ENCODE data around the gene NXN.

GRCh38 chr17:978103-979093 lies 1.2 kb downstream of the NXN start:
- no peak for TF ChIP-seq FOSL2 (IDR thresholded peaks at IDR 0.05; ENCODE audit: borderline replicate concordance, low read depth)
- TF ChIP-seq CTCF (IDR thresholded peaks at IDR 0.05), result no peak
- TF ChIP-seq MAX (IDR thresholded peaks at IDR 0.05; ENCODE audit: low read depth), result 0 out of 2 replicates have a peak, but pooled peaks have one; percentile 14
- no peak for TF ChIP-seq USF2 (IDR thresholded peaks at IDR 0.05; ENCODE audit: borderline replicate concordance, low read depth, low read length)
- no peak for TF ChIP-seq RXRA (IDR thresholded peaks at IDR 0.05; ENCODE audit: borderline replicate concordance, low read depth)
- no peak for TF ChIP-seq YY1 (IDR thresholded peaks at IDR 0.05; ENCODE audit: low read depth)
- no peak for TF ChIP-seq GABPA (IDR thresholded peaks at IDR 0.05; ENCODE audit: low read depth)
- TF ChIP-seq POLR2AphosphoS5 (IDR thresholded peaks at IDR 0.05; ENCODE audit: low read depth, low read length), result no peak
- no peak for TF ChIP-seq PBX3 (IDR thresholded peaks at IDR 0.05)
